ENCODE data around the gene GALNT11.

The GALNT11 gene

DNA sequence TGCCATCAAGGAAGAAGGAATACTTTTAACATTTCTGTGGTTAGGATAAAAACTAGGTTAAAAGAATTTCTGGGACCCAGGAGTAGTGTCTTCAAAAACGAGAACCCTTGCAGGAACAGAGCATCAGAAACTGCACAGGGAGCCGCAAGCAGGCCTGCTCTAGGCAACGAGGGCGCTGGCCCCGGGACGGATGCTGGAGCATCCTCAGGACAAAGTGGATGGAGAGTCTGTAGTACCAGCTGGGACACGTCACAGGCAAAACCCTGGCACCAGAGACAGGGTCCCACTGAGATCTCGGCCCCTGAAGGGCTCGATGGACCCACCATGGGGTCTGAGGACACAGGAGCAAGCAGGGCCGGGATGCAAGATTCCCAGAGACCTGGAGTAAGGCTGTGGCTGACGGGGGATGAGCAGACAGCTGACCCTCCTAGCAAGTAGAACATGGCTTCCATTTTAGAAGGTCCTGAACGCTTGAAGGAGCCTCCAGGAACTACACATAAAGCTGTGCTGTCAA is 106.6 kb downstream of the GALNT11 start:
- Histone ChIP-seq H3K4me3 (ENCODE audit: low read depth in 1 of 2, low read length in 2 of 2) (no peak overlapping the region), H4K20me1 (ENCODE audit: insufficient read depth, low read length) (no peaks in the 10 kb centered on the region), H3K9me3 (ENCODE audit: insufficient read depth, low read length, severe bottlenecking) (no peaks in the 10 kb centered on the region), H3K79me2 (ENCODE audit: insufficient read depth, low read length) (no peaks in the 10 kb centered on the region), H3K9ac (ENCODE audit: low read depth, low read length) (no peak overlapping the region), H3K27ac (ENCODE audit: low read length) (no peak overlapping the region), H2AFZ (ENCODE audit: low read depth, low read length) (no peak overlapping the region), H3K4me1 (ENCODE audit: insufficient read depth, low read length) (no peaks in the 10 kb centered on the region), H3K27me3 (ENCODE audit: insufficient read depth, low read length, poor library complexity) (no peaks in the 10 kb centered on the region), H3K4me2 (ENCODE audit: insufficient read depth, low read length) (no peak overlapping the region), H3K36me3 (ENCODE audit: insufficient read depth, low read length) (peaks cover 66% of the 10 kb centered on the region)
- DNase-seq (no peak), ATAC-seq (ENCODE audit: insufficient read depth, low read depth) (no peak)
- TF ChIP-seq, protein P1, sequence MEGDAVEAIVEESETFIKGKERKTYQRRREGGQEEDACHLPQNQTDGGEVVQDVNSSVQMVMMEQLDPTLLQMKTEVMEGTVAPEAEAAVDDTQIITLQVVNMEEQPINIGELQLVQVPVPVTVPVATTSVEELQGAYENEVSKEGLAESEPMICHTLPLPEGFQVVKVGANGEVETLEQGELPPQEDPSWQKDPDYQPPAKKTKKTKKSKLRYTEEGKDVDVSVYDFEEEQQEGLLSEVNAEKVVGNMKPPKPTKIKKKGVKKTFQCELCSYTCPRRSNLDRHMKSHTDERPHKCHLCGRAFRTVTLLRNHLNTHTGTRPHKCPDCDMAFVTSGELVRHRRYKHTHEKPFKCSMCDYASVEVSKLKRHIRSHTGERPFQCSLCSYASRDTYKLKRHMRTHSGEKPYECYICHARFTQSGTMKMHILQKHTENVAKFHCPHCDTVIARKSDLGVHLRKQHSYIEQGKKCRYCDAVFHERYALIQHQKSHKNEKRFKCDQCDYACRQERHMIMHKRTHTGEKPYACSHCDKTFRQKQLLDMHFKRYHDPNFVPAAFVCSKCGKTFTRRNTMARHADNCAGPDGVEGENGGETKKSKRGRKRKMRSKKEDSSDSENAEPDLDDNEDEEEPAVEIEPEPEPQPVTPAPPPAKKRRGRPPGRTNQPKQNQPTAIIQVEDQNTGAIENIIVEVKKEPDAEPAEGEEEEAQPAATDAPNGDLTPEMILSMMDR (IDR thresholded peaks at IDR 0.05; ENCODE audit: borderline replicate concordance, extremely low read depth, low read length, poor library complexity, severe bottlenecking), result no peak
- no peak for TF ChIP-seq EZH2 (IDR thresholded peaks at IDR 0.05; ENCODE audit: borderline replicate concordance, low read depth, low read length, severe bottlenecking)

DNA sequence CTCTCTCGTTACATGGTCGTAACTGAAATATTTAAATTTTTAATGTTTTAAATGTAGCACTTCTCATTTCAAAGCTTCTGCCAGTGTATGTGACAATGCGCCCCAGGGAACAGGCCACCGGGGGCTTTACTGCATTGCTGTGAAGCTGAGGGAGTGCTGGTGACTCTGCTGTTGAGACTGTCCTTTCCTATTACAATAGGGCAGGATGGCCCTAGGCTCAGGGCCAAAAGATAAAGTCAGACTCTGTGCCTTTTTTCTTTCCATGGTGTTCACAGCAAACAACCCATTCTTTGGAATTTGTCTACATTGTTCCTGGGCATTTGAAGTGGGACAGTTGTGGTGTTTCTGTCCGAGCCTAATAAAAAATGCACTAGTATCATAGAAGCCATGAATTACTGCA is 107.3 kb downstream of the GALNT11 start:
- Histone ChIP-seq H3K4me1 (ENCODE audit: insufficient read depth, low read length) (no peaks in the 10 kb centered on the region), H3K9me3 (ENCODE audit: insufficient read depth, low read length, severe bottlenecking) (no peaks in the 10 kb centered on the region), H3K4me2 (ENCODE audit: insufficient read depth, low read length) (no peak overlapping the region), H3K4me3 (ENCODE audit: low read depth in 1 of 2, low read length in 2 of 2) (no peak overlapping the region), H3K27me3 (ENCODE audit: insufficient read depth, low read length, poor library complexity) (no peaks in the 10 kb centered on the region), H3K36me3 (ENCODE audit: insufficient read depth, low read length) (peaks cover 67% of the 10 kb centered on the region), H3K79me2 (ENCODE audit: insufficient read depth, low read length) (no peaks in the 10 kb centered on the region), H3K9ac (ENCODE audit: low read depth, low read length) (no peak overlapping the region), H4K20me1 (ENCODE audit: insufficient read depth, low read length) (no peaks in the 10 kb centered on the region; the same call in 1 of the 2 replicates), H2AFZ (ENCODE audit: low read depth, low read length) (no peak overlapping the region), H3K27ac (ENCODE audit: low read length) (no peak overlapping the region)
- TF ChIP-seq, protein P1 (IDR thresholded peaks at IDR 0.05; ENCODE audit: borderline replicate concordance, extremely low read depth, low read length, poor library complexity, severe bottlenecking), result no peak
- TF ChIP-seq EZH2 (IDR thresholded peaks at IDR 0.05; ENCODE audit: borderline replicate concordance, low read depth, low read length, severe bottlenecking), result no peak
- ATAC-seq (ENCODE audit: insufficient read depth, low read depth) (no peak), DNase-seq (no peak)

DNA sequence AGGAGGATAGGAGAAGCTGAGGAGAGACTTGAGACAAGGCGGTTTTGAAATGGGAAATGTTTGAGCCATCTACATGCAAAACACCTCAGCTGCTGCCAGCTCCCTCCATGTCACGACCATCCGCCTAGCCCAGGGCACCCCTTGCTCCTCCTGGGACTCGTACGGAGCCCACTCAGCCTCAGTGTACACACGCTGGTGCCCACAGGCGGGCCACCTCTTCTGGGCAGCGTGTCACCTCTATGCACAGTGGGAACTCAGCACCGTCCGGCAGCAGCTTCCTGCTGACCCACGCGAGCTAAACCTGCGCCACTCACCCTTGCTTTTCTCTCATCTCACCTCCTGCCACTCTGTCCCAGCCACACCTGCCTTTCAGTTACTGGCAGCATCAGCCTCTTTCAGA is 108.3 kb downstream of the GALNT11 start:
- TF ChIP-seq, protein P1 (IDR thresholded peaks at IDR 0.05; ENCODE audit: borderline replicate concordance, extremely low read depth, low read length, poor library complexity, severe bottlenecking), result no peak
- no peak for TF ChIP-seq EZH2 (IDR thresholded peaks at IDR 0.05; ENCODE audit: borderline replicate concordance, low read depth, low read length, severe bottlenecking)
- H3K9me3 ChIP-seq (ENCODE audit: insufficient read depth, low read length, severe bottlenecking), result no peaks in the 10 kb centered on the region
- H2AFZ ChIP-seq (ENCODE audit: low read depth, low read length), result no peak overlapping the region
- H3K27me3 ChIP-seq (ENCODE audit: insufficient read depth, low read length, poor library complexity), result no peaks in the 10 kb centered on the region
- H3K79me2 ChIP-seq (ENCODE audit: insufficient read depth, low read length), result no peaks in the 10 kb centered on the region
- no peaks in the 10 kb centered on the region; the same call in 1 of the 2 replicates for H4K20me1 ChIP-seq (ENCODE audit: insufficient read depth, low read length)
- no peak overlapping the region for H3K9ac ChIP-seq (ENCODE audit: low read depth, low read length)
- H3K4me1 ChIP-seq (ENCODE audit: insufficient read depth, low read length), result no peaks in the 10 kb centered on the region
- ATAC-seq (ENCODE audit: insufficient read depth, low read depth), result no peak
- no peak overlapping the region for H3K27ac ChIP-seq (ENCODE audit: low read length)
- no peak for DNase-seq
- peaks cover 68% of the 10 kb centered on the region for H3K36me3 ChIP-seq (ENCODE audit: insufficient read depth, low read length)
- H3K4me2 ChIP-seq (ENCODE audit: insufficient read depth, low read length), result no peak overlapping the region
- H3K4me3 ChIP-seq (ENCODE audit: low read depth in 1 of 2, low read length in 2 of 2), result no peak overlapping the region

Measured in DND-41 (cell line).